GM19463 (cell line): ENCODE data around the gene MBNL1.
A peak's percentile ranks its signal among the peaks of the same experiment; 100 is the strongest.
"Not testable (repeated sequence)": the region's sequence is repeated elsewhere in the genome, so short reads cannot be mapped to it uniquely, and the experiment has no call there.

Source experiments
- ATAC-seq: cut with Tn5 transposase; IDR thresholded peaks from one replicate; pipeline ENCODE4 v1.9.1; 2021; ENCODE audit warnings: mild to moderate bottlenecking, moderate library complexity; ENCODE audit not compliant: unreplicated experiment

Gene MBNL1

DNA sequence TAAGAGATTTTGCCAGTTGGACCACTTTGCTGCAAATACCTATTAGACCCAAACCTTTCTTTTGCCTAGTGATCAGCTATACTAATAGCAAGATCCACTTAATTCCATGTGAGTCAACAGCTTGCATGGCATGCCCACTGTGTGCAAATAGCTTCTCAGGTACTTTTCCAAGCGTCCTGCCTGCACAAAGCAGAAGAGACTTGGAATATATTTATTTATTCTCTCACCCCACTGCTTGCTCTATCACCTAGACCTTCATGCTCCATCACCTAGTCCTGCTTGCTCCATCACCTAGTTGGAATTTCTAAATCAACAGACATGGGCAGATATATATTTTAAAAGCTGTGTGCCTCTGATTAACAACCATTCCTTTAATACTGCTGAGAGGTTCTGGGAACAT lies 47.6 kb downstream of the MBNL1 start:
- ATAC-seq: no peak

DNA sequence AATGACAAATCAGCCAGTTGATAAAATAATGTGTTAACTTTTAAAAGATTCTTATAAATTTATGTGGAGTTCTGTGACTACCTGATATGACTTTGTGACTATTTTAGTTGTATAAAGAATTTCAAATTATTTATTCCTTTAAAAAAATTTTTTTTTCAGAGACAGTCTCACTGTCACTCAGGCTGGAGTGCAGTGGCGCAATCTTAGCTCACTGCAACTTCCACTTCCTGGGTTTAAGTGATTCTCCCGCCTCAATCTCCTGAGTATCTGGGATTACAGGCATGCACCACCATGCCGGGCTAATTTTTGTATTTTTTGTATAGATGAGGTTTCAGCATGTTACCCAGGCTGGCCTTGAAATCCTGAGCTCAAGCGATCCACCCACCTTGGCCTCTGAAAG lies 48.5 kb downstream of the MBNL1 start:
- no peak for ATAC-seq

DNA sequence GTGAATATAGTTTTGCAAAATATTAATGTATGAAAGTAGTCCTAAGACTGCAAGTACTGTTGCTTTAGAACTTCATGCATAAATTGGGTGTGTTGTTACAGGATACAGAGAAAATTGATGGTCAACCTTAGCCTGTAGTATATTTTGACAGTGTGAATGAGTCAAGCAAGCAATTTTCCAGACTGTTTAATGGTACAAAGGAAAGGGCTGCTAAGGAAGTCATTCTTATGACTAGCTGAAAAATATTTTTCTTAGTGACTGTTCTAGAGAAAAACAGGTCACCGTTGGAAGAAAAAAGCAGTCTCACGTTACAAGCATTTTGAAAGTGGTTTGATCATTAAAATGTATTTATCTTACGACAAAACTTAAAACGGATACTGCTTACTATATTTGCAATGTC lies 49.2 kb downstream of the MBNL1 start:
- ATAC-seq: no peak

DNA sequence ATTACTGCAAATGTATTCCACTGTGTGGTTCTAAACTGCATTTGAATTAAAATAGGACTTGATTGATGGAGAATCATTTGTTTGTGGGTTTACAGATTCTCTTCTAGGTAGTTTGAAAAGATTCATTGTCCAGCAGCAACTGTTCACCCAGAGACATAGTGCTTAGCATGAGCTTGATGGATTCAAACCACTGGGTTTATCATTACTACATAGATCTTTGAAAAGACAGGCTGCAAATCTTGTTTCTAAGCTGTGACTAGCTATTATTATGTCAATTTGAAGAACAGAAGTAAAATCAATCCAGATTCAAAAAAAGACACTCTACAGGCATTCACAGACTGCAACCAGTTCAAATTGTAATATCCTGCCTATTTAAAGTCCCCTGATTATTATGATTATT lies 49.8 kb downstream of the MBNL1 start:
- ATAC-seq: no peak

DNA sequence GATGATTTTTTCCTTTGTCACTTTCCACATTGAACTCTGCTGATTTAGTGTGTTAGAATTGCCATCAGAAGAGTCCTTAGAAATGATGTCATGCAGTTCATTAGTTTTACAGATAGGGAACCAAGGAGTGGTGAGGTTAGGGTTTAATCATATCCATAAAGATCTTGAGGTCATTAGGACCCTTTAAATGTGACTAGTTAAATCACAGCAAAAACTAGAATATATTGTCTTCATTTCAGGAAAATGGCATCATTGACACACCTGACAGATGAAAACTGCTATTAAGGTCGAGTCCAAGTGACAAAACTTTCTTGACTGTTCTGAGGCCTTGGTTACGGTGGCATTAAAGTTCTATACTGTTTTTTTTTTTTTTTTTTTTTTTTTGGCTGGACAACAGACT lies 50.5 kb downstream of the MBNL1 start:
- no peak for ATAC-seq

DNA sequence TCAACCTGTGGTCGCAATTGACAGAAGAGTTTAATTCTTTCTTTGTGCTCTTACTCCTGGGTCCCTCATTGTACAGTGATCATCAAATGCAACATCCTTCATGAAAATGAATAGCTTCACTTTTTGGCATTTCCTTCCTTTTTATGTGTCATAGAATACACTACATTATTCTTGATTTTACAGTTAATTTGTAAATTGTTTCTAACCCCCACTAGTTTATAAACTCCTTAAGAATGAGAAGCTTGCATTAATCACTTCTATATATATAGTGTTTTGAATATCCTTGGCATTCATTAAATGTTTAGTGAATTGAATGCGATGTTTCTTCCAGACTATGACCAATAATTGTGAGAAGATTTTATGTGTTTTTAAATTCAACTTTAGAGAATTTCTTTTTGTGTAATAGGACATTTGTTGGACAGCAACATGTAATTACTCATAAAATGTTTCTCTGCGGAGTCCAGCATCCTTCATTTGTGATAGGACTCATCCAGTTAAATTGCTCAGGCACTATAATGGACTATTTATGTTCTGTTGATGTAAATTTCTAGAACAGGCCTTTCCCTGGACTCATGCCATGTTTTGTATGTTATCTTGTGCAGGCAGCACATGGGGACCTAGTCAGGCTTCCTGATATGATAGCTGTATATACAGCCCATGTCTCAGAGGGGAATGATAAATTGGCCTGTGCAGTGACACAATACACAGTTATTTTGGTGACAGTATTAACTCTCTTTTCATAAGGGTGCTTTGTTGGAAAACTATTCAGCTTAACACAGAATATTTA lies 51.3 kb downstream of the MBNL1 start:
- no peak for ATAC-seq

DNA sequence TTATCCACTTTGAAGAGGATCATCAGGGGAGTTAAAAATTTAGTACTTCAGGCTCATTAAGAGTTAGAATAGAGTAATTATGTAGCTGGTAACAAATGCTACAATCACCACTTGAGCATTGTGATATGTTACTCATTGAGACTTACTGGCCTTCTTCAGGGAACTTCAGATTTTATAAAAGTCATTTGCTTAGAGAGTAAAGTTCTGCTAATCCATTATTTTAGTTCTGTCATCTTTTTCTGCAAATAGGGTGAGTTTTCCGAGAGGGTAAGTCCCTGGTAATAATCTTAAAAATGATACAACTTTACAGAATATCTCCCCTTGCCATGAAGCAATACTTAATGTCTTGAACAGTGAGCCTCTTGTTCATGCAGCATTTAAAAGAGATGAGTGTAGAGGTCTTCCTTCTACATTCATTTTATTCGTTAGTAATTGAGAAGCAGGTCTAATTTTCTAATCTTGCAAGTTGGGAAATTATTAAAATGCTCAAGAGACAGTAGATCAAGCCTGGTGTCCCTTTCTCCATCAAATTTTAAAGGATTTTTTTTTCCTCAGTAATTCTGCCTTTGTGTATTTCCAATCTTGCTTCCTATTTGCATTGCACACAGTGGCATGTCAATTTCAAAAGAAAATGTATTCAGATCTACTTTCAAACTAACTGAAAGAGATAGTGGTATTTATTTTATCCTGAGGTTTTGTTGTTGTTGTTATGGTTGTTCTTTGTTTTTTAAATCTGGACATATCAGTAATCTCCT lies 52.6 kb downstream of the MBNL1 start:
- no peak for ATAC-seq

DNA sequence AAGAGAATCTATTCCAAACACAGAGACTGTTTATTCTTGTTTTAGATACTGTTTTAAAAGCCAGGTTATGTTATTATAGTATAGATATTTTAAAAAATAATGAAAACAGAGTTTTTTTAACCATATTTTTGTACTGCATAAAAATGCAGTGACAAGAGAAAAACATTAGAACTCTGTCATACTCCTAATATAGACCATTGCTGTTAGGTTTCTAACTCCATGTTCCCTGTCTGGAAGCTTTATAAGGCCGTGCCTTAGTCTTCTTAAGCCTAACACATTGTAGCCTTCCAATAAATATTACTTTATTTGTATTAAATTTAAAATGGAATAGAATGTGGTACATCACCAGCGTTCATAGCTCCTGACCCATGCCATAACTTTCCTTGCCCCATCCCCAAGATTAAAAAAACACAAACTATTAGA lies 53.2 kb downstream of the MBNL1 start:
- no peak for ATAC-seq

DNA sequence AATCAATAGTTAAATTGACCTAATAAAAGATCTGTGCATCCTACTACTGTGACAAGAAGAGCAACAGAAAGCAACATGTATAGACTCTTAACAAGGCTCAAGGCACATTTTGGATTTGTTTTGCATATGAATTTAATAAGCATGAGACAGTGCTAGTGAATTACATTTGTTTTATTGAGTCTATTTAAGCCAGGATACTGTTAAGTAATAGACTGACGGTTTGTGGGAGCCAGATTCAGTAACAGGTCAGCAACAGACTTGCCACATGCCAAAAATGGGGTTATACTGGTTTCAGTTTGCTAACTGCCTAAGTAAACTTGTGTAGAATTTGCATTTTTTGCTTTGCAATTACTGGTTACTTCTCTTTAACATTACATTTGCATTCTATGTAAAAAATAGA lies 54.0 kb downstream of the MBNL1 start:
- ATAC-seq: peak; percentile 63

DNA sequence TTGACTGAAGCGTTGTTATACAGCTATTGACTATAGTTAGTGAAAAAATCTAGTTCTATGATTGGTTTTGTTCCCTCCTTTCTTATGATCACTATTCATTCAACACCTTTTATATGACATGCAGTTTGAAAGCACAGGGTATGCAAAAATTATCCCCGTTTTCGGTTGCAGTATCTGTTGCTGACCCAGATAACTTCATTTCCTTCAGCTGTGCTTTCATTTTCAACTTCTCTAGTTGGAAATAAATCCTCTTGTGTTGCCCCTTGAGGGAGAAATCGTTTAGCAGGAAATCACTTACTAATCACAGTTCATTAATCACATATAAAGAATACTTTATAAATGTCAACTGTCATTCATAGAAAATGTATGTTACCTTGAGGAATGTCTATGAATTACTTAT lies 55.1 kb downstream of the MBNL1 start:
- ATAC-seq: peak; percentile 82

DNA sequence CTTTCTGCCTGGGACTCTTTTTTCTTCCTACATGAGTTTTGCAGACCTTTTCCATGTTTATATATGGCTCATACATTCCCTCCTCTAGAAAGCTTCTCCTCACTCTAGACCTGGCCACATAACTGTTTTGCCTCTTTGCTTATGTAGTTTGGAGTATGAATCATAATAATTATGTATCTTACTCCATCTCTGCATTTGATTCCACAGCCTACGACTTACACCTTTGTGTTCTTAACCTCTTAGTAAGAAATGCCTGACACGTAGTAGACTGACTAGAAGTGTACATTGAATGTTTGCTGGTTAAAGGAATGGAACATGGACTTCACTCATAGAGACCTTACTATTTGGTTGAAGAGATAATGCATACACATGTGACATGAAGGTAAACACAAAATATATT lies 56.4 kb downstream of the MBNL1 start:
- no peak for ATAC-seq

DNA sequence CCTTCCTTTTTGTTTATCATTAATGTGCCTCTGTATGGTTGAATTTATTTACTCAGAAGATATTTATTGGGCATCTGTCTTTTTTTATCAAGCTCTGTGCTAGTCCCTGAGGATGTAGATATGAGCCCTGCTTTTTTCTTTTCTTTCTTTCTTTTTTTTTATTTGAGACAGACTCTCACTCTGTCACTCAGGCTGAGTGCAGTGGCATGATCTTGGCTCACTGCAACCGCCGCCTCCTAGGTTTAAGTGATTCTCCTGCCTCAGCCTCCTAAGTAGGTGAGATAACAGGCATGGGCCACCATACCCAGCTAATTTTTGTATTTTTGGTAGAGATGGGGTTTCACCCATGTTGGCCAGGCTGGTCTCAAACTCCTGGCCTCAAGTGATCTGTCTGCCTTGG lies 58.5 kb downstream of the MBNL1 start:
- no peak for ATAC-seq

DNA sequence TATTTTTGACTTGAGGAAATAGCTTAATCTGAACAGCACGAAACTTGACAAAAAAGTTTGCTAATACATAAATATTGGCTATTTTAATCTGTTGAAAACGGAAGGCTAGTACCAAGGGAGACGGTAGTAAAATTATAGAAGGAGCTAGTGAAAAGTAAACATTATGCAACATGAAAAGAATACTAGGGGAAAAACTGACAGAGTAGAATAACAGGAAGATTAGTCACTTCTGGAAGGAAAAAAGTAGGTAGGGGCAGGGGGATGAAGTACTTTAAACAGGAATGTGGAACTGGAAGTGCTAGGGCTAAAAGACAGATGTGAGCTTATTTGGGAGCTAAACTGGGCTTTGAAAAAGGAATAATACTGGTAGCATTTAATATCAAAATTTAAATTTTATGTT lies 60.1 kb downstream of the MBNL1 start:
- ATAC-seq: no peak

DNA sequence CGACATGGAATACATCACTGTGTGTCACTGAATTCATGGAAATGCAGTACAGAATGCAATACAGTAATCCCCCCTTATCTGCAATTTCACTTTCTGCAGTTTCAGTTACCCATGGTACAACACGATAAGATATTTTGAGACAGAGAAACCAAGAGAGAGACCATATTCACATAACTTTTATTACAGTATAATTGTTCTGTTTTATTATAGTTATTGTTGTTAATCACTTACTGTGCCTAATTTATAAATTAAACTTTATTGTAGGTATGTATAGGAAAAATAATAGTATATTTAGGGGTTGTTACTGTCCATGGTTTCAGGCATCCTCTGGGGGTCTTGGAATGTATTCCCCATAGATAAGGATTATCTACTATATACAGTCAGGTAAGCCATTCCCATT lies 61.8 kb downstream of the MBNL1 start:
- no peak for ATAC-seq

DNA sequence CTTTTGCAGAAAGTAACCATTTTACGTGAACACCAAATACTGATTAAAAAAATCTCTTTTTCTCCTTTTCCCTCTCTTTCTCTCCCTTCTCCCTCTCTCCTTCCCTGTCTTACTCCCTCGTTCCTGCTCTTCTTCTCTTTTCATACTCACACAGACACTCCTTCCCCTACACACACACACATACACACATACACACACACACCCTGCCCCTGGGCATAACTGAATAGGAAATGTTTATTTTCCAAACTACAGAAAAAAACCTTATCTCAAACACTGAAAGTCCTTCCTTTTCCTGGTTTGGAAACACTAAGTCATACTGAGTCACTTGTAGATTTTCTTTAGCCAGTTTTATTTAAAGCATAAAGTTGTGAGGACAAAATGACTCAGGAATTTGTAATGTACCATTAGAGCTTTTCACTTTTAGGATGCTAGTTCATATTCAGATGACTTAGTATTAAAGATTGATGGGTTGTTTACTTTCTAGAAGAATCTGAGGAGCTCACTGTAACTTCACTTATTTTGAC lies 62.4 kb downstream of the MBNL1 start:
- no peak for ATAC-seq

DNA sequence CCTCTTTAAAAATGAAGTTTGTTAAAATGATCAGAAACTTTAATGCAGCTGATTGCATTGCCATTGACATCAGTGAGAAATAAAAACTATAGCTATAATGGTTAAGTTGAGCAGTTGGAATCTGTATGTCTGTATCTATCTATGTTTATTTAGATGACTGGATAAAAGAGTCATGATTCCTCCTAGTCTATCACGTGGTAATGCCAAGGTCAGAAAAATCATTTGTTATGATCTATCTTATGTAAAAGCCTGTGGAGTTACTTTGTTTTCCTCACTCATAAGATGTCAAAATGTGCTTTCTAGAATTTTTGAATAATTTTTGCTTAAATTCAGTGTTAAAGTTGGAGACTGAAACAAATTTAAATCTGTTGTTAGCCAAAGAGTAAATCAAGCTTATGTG lies 63.3 kb downstream of the MBNL1 start:
- no peak for ATAC-seq

DNA sequence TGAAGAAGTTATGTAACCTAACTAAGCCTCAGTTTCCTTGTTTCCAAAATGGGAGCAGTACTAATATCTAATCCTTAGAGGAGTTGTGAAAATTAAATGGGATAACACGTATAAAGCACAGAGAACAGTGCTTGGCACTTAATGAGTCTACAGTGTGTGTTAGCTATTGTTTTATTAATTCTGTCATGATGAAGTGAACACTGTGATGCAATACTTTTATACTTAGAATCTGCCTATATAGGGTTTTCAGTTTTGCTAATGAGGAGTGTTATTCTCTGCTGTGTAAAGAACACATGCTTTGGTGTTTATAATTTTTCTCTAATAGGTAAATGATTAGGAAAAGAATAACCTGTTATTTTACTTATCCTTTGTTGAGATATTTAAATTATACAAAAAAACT lies 65.2 kb downstream of the MBNL1 start:
- ATAC-seq: no peak

DNA sequence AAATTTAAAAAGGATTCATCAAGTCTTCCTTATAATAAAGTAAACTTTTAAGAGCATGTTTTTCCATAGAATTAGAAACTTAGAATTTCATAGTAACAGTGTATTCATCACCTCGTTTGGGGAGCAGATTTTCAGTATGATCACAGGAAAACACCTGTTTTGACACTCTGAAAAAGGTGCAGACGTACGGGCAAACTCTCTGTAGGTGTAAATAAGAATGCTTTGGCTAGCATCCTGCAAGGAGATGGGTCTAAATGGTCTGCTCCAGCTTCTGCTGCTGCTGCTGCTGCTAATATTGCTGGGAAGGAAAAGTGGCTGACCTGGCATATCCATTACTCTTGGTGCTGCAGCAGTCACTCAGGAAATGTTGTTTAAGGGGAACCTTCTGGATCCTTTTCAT lies 66.0 kb downstream of the MBNL1 start:
- no peak for ATAC-seq

DNA sequence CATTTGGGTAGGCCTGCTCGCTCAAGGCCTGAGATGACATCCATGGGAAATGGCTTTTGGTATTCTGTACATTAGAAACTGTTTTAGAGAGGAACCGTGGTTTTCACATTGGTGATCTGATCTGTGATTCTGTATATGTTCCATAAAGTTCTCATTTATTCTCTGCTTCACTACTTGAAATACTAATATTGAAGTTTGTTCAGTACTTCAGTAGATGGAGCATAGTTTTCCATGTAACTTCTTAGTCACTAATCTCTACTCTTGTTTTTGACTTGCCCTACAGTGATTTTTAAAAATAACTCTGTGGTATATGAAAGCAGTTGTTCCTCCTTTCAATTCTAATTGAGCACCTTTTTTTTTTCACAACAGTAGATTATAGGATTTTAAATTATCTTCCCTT lies 66.5 kb downstream of the MBNL1 start:
- no peak for ATAC-seq

DNA sequence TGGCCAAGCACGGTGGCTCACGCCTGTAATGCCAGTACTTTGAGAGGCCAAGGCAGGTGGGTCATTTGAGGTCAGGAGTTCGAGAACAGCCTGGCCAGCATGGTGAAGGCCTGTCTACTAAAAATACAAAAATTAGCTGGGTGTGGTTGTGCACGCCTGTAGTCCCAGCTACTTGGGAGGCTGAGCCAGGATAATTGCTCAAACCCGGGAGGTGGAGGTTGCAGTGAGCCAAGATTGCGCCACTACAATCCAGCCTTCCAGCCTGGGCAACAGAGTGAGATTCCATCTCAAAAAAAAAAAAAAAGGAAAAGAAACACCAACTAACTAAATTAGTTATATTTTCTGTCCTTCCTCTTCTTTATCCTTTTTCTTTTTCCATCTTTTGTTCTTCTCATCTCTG lies 68.6 kb downstream of the MBNL1 start:
- ATAC-seq: not testable (repeated sequence)

DNA sequence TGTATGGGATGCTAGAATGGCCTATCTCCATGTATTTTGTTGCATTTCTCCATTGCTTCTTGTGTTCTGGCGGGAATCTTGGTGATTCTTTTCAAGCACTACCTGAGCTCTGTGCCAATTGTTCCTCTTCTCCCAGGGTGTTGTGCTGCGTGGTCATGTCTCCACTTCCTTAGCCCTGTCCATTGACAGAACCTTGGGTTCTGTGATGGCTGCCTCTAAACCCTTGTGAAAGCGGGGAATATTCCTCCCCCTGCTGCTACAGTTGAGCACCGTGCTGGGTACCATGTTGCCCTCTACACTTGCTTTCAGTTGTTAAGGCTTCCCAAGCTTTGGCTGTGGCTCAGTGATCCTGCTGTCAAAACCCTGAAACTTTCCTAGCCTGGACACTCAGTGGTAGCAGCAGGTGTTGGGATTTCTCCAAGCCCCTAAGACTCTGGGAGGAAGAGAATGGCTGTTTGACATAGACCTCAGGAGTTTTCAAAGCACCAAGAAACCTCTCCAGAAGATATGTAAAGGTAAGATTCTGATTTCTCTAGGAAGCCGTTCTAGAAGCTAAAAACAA lies 69.5 kb downstream of the MBNL1 start:
- ATAC-seq: no peak
